H1 (cell line): ENCODE results near the gene FAM83F. TPM values are rescaled to one million over a fixed set of nuclear protein-coding genes. Genes with fewer than 3 reads are reported as not detected.

Source experiments
- CTCF ChIA-PET: fragments of 300-600 bp; sonication (Branson Sonifier 250); formaldehyde crosslinking; loops from one replicate; lab custom pipeline; 2021; ENCODE audit not compliant: partially characterized antibody; lab: Charles Lee
- POLR2A ChIA-PET: fragments of 300-600 bp; sonication (Branson Sonifier 250); formaldehyde crosslinking; loops from one replicate; lab custom pipeline; 2021; ENCODE audit warnings: inconsistent platforms; ENCODE audit not compliant: partially characterized antibody; lab: Charles Lee
- DNase-seq, 2 experiments: peaks; one replicate each; pipeline versions ENCODE4 v3.0.0 to v3.0.0-alpha.2; 2010 to 2022; ENCODE audit warnings: low spot score in 2 of 2, low read depth in 1 of 2, mixed read lengths in 1 of 2
- FAIRE-seq: peaks from 2 replicates; lab custom pipeline; 2011; peaks lifted over from hg19 to GRCh38; lab: Jason Lieb, UNC
- H2AFZ ChIP-seq: 2 replicates; pipeline ENCODE4 v1.8.1; 2012; ENCODE audit warnings: low read length, inconsistent platforms
- H2AK5ac ChIP-seq: 2 replicates; pipeline ENCODE4 v1.6.1; 2013; ENCODE audit warnings: low read depth, low read length
- H2BK120ac ChIP-seq: replicated peaks from 2 replicates; pipeline ENCODE3; 2013; ENCODE audit warnings: low read depth, low read length, inconsistent platforms
- H2BK12ac ChIP-seq: 2 replicates; pipeline ENCODE4 v1.6.1; 2013; ENCODE audit warnings: low read depth, low read length
- H2BK15ac ChIP-seq: 2 replicates; pipeline ENCODE4 v1.6.1; 2013; ENCODE audit warnings: low read length
- H2BK20ac ChIP-seq: 2 replicates; pipeline ENCODE4 v1.6.1; 2013; ENCODE audit warnings: low read length
- H2BK5ac ChIP-seq: 2 replicates; pipeline ENCODE4 v1.6.1; 2013; ENCODE audit warnings: low read depth, low read length
- H3K14ac ChIP-seq: 2 replicates; pipeline ENCODE4 v1.6.1; 2013; ENCODE audit warnings: inconsistent platforms; ENCODE audit not compliant: insufficient read length
- H3K18ac ChIP-seq: 2 replicates; pipeline ENCODE4 v1.6.1; 2013; ENCODE audit warnings: low read length; ENCODE audit errors: extremely low read depth
- H3K23ac ChIP-seq: 2 replicates; pipeline ENCODE4 v1.6.1; 2013; ENCODE audit warnings: inconsistent platforms; ENCODE audit not compliant: insufficient read length
- H3K23me2 ChIP-seq: 2 replicates; pipeline ENCODE4 v1.6.1; 2013; ENCODE audit warnings: low read depth, low read length
- H3K27ac ChIP-seq: 2 replicates; pipeline ENCODE4 v1.6.1; 2011; ENCODE audit warnings: low read depth, low read length, inconsistent platforms
- H3K27me3 ChIP-seq, 4 experiments: replicated peaks in 1 of 4; 1 replicate in 1 of 4; 2 replicates in 3 of 4; pipeline versions ENCODE4 v1.6.1 to v1.8.1; 2011 to 2013; ENCODE audit warnings: low read length in 3 of 4, mild to moderate bottlenecking in 3 of 4, inconsistent platforms in 2 of 4, mixed read lengths in 2 of 4, moderate library complexity in 1 of 4; ENCODE audit not compliant: control insufficient read depth in 3 of 4, insufficient read depth in 3 of 4; ENCODE audit errors: extremely low read depth in 1 of 4
- H3K36me3 ChIP-seq, 4 experiments: 2 replicates each; pipeline versions ENCODE4 v1.6.1 to v1.8.1; 2011 to 2013; ENCODE audit warnings: mild to moderate bottlenecking in 4 of 4, low read length in 3 of 4, moderate library complexity in 2 of 4, control low read depth in 1 of 4, inconsistent platforms in 1 of 4; ENCODE audit not compliant: insufficient read depth in 4 of 4, control insufficient read depth in 2 of 4
- H3K4ac ChIP-seq: replicated peaks from 2 replicates; pipeline ENCODE3; 2013; ENCODE audit warnings: low read length, low read depth, mixed read lengths, inconsistent platforms; ENCODE audit not compliant: insufficient read length
- H3K4me1 ChIP-seq, 4 experiments: replicated peaks in 1 of 4; 1 replicate in 1 of 4; 2 replicates in 3 of 4; pipeline versions ENCODE4 v1.6.1 to v1.8.1; 2011 to 2013; ENCODE audit warnings: low read length in 3 of 4, inconsistent platforms in 2 of 4, mixed read lengths in 1 of 4; ENCODE audit not compliant: insufficient read depth in 4 of 4, control insufficient read depth in 3 of 4
- H3K4me2 ChIP-seq, 2 experiments: 2 replicates each; pipeline versions ENCODE4 v1.6.1 to v1.8.1; 2011 to 2013; ENCODE audit warnings: low read depth in 2 of 2, low read length in 2 of 2, control low read depth in 1 of 2, inconsistent platforms in 1 of 2, mild to moderate bottlenecking in 1 of 2; ENCODE audit not compliant: insufficient read depth in 1 of 2
- H3K4me3 ChIP-seq, 4 experiments: fragments of 200-600, 300-600 bp in 1 of 4; sonication (generic), shearing (Covaris generic), sonication (Bioruptor Twin) in 1 of 4; 2 replicates each; pipeline versions ENCODE4 v1.5.1 to v1.8.1; 2011 to 2016; ENCODE audit warnings: low read length in 4 of 4, low read depth in 3 of 4, control low read depth in 2 of 4, inconsistent platforms in 2 of 4, mild to moderate bottlenecking in 2 of 4, mixed read lengths in 1 of 4, moderate library complexity in 1 of 4; ENCODE audit not compliant: insufficient read depth in 2 of 4; ENCODE audit errors: extremely low read depth in 1 of 4
- H3K56ac ChIP-seq: replicated peaks from 2 replicates; pipeline ENCODE3; 2013; ENCODE audit warnings: low read depth, mild to moderate bottlenecking, mixed read lengths, low read length, inconsistent platforms; ENCODE audit not compliant: insufficient read length
- H3K79me1 ChIP-seq: 2 replicates; pipeline ENCODE4 v1.6.1; 2013; ENCODE audit warnings: low read depth, low read length, control low read depth
- H3K79me2 ChIP-seq, 2 experiments: 2 replicates each; pipeline versions ENCODE4 v1.6.1 to v1.8.1; 2012 to 2013; ENCODE audit warnings: low read length in 2 of 2, mild to moderate bottlenecking in 2 of 2, inconsistent platforms in 1 of 2; ENCODE audit not compliant: insufficient read depth in 2 of 2, control insufficient read depth in 1 of 2
- H3K9ac ChIP-seq, 4 experiments: replicated peaks in 1 of 4; 1 replicate in 1 of 4; 2 replicates in 3 of 4; pipeline versions ENCODE4 v1.6.1 to v1.8.1; 2011 to 2013; ENCODE audit warnings: low read depth in 3 of 4, low read length in 3 of 4, control low read depth in 2 of 4, mild to moderate bottlenecking in 2 of 4, moderate library complexity in 2 of 4, inconsistent platforms in 1 of 4; ENCODE audit errors: extremely low read depth in 1 of 4
- H3K9me3 ChIP-seq, 2 experiments: 2 replicates each; pipeline versions ENCODE4 v1.6.1 to v1.8.1; 2012 to 2013; ENCODE audit warnings: mild to moderate bottlenecking in 2 of 2, moderate library complexity in 2 of 2, control low read depth in 1 of 2, inconsistent platforms in 1 of 2, low read depth in 1 of 2, low read length in 1 of 2, mixed read lengths in 1 of 2; ENCODE audit not compliant: insufficient read depth in 2 of 2
- H4K20me1 ChIP-seq, 2 experiments: replicated peaks in 1 of 2; 2 replicates each; pipeline versions ENCODE3 to v1.8.1; 2011 to 2013; ENCODE audit warnings: inconsistent platforms in 2 of 2, low read length in 2 of 2, mild to moderate bottlenecking in 1 of 2; ENCODE audit not compliant: insufficient read depth in 2 of 2, control insufficient read depth in 1 of 2
- H4K5ac ChIP-seq: 2 replicates; pipeline ENCODE4 v1.6.1; 2013; ENCODE audit warnings: low read length, low read depth, mixed read lengths, inconsistent platforms; ENCODE audit not compliant: insufficient read length
- H4K8ac ChIP-seq: 2 replicates; pipeline ENCODE4 v1.8.0; 2013; ENCODE audit warnings: mild to moderate bottlenecking, moderate library complexity, low read length, inconsistent platforms; ENCODE audit not compliant: insufficient read depth; ENCODE audit errors: extremely low read depth
- H4K91ac ChIP-seq: replicated peaks from 2 replicates; pipeline ENCODE3; 2013; ENCODE audit warnings: low read length, mixed read lengths, inconsistent platforms; ENCODE audit not compliant: insufficient read length
- ASH2L ChIP-seq: fragments of 200-600, 300-600 bp; sonication (generic); IDR thresholded peaks from one replicate; pipeline ENCODE4 v1.7.1; 2017; ENCODE audit warnings: low read length
- CBX5 ChIP-seq: fragments of 300-800, 300-1000 bp; sonication (generic); IDR thresholded peaks from 2 replicates; pipeline ENCODE4 v1.7.1; 2016; ENCODE audit warnings: antibody characterized with exemption, low read length, low read depth
- CHD1 ChIP-seq: IDR thresholded peaks from 2 replicates; pipeline ENCODE4 v1.6.1; 2012; ENCODE audit warnings: low read depth, low read length, improper control_type of control experiment
- EP300 ChIP-seq, 2 experiments: IDR thresholded peaks; 1 replicate in 1 of 2; 2 replicates in 1 of 2; pipeline ENCODE4 v1.6.1; 2011 to 2012; ENCODE audit warnings: low read depth in 2 of 2, low read length in 2 of 2, mild to moderate bottlenecking in 2 of 2, borderline replicate concordance in 1 of 2, inconsistent platforms in 1 of 2, moderate library complexity in 1 of 2
- GTF2F1 ChIP-seq: IDR thresholded peaks from 2 replicates; pipeline ENCODE4 v1.6.1; 2012; ENCODE audit warnings: low read depth, low read length, improper control_type of control experiment, borderline replicate concordance
- NANOG ChIP-seq: IDR thresholded peaks from 2 replicates; pipeline ENCODE4 v1.6.1; 2011; ENCODE audit warnings: low read length, low read depth, mild to moderate bottlenecking, inconsistent platforms; ENCODE audit not compliant: insufficient read depth, poor library complexity, severe bottlenecking
- NRF1 ChIP-seq: IDR thresholded peaks from 2 replicates; pipeline ENCODE4 v1.6.1; 2011; ENCODE audit warnings: mild to moderate bottlenecking, low read depth, low read length, improper control_type of control experiment
- SAP30 ChIP-seq: fragments of 300-600 bp; sonication (generic); IDR thresholded peaks from 2 replicates; pipeline ENCODE4 v1.7.1; 2012; ENCODE audit warnings: low read length, moderate library complexity, mild to moderate bottlenecking, inconsistent platforms; ENCODE audit not compliant: insufficient read depth, insufficient replicate concordance
- WGBS, 2 experiments: shearing (Covaris generic) in 1 of 2; methylation state at CpG; one replicate each; pipeline versions ENCODE4 v1.1.6 to v1.1.7; 2013 to 2015; ENCODE audit warnings: low lambda C conversion rate in 2 of 2, mixed read lengths in 2 of 2, inconsistent platforms in 1 of 2, low coverage in 1 of 2, missing lambda C conversion rate in 1 of 2; ENCODE audit not compliant: insufficient replicate concordance in 2 of 2, insufficient coverage in 1 of 2, insufficient read length in 1 of 2; ENCODE audit errors: extremely low coverage in 1 of 2, missing lambda C conversion rate in 1 of 2; 5-methylcytosine and 5-hydroxymethylcytosine counted together
- polyA plus RNA-seq, 7 experiments: library from polyadenylated mRNA; depleted of rRNA in 3 of 7; stranded (reverse) in 5 of 7; unstranded in 2 of 7; fragments of >200 nt in 5 of 7; fragments of 200-250 nt in 2 of 7; gene quantifications; 1 replicate in 5 of 7; 2 replicates in 1 of 7; 4 replicates in 1 of 7; pipeline versions ENCODE4 v1.2.1 to v1.2.3, GENCODE V29; 2011 to 2013; ENCODE audit warnings: missing spikeins in 2 of 7, mixed read lengths in 2 of 7
- total RNA-seq: library from RNA; stranded (reverse); fragmentation: NEBNext Ultra II Directional; extraction: Animal tissue kit (Norgen Biotek cat#: 25700); gene quantifications from 2 replicates; pipeline ENCODE4 v1.2.1, GENCODE V29; 2021

The FAM83F gene
- total and polyA plus RNA-seq, 2 of the 8 experiments (the other 6 are each of a cell fraction or from before 2014, with no cell fraction given): 8.6 to 18.9 TPM

GRCh38 chr22:40035351-40035750 is 40.6 kb downstream of the FAM83F start:
- Histone ChIP-seq H3K4me3 (no peak overlapping the region), H2BK15ac (no peak overlapping the region), H3K36me3 (no peaks in the 10 kb centered on the region), H2BK20ac (no peak overlapping the region), H2AFZ (no peak overlapping the region), H2BK12ac (no peak overlapping the region), H3K14ac (no peak overlapping the region), H2BK5ac (no peak overlapping the region), H3K79me1 (no peaks in the 10 kb centered on the region), H4K20me1 (no peaks in the 10 kb centered on the region), H3K27me3 (peaks cover 0 to 4% (median 0%) of the 10 kb centered on the region in 4 experiments; a peak in 2 of 7 replicates), H4K8ac (no peak overlapping the region), H3K79me2 (no peaks in the 10 kb centered on the region), H3K23me2 (no peaks in the 10 kb centered on the region), H4K91ac (no peak overlapping the region), H3K4me1 (peaks cover 0 to 5% (median 2%) of the 10 kb centered on the region in 4 experiments; a peak in 4 of 7 replicates), H3K4me2 (no peak overlapping the region), H2AK5ac (no peak overlapping the region), H3K9me3 (no peaks in the 10 kb centered on the region), H3K56ac (no peak overlapping the region), H3K23ac (no peak overlapping the region), H2BK120ac (no peak overlapping the region), H3K27ac (no peak overlapping the region), H3K4ac (no peak overlapping the region), H3K18ac (no peak overlapping the region), H3K9ac (no peak overlapping the region), H4K5ac (no peak overlapping the region)
- no peak for DNase-seq
- WGBS, 2 experiments: 88% methylated on average over 11 of the region's 11 CpGs; no CpG with 5 or more reads in 1 of the 2 experiments
- no peak for TF ChIP-seq CBX5
- TF ChIP-seq EP300 (IDR thresholded peaks at IDR 0.05; ENCODE audit: borderline replicate concordance in 1 of 2, low read depth in 2 of 2, low read length in 2 of 2): no peak
- TF ChIP-seq NANOG: no peak
- TF ChIP-seq CHD1: no peak
- no peak for TF ChIP-seq SAP30
- no peak for TF ChIP-seq NRF1
- no peak for TF ChIP-seq GTF2F1
- TF ChIP-seq ASH2L: no peak
- FAIRE-seq: no peak
- ChIA-PET CTCF (interaction anchor here (0.6 to 10.1 kb wide), 24 partner anchors 8 to 506 kb away, joined by 3 to 120 read pairs (median 5); no protein-coding TSS in a partner anchor), POLR2A (interaction anchor here (0.8 to 3.5 kb wide), 2 partner anchors 9 to 516 kb away, joined by 3 to 15 read pairs; no protein-coding TSS in a partner anchor)
